HG02759 (cell line): ENCODE measurements around the gene PAIP2.
A peak's percentile ranks its signal among the peaks of the same experiment; 100 is the strongest.

Experiments used
- ATAC-seq: cut with Tn5 transposase; IDR thresholded peaks from one replicate; pipeline ENCODE4 v1.9.1; 2021; ENCODE audit warnings: mild to moderate bottlenecking, moderate library complexity; ENCODE audit not compliant: unreplicated experiment

PAIP2 gene

DNA sequence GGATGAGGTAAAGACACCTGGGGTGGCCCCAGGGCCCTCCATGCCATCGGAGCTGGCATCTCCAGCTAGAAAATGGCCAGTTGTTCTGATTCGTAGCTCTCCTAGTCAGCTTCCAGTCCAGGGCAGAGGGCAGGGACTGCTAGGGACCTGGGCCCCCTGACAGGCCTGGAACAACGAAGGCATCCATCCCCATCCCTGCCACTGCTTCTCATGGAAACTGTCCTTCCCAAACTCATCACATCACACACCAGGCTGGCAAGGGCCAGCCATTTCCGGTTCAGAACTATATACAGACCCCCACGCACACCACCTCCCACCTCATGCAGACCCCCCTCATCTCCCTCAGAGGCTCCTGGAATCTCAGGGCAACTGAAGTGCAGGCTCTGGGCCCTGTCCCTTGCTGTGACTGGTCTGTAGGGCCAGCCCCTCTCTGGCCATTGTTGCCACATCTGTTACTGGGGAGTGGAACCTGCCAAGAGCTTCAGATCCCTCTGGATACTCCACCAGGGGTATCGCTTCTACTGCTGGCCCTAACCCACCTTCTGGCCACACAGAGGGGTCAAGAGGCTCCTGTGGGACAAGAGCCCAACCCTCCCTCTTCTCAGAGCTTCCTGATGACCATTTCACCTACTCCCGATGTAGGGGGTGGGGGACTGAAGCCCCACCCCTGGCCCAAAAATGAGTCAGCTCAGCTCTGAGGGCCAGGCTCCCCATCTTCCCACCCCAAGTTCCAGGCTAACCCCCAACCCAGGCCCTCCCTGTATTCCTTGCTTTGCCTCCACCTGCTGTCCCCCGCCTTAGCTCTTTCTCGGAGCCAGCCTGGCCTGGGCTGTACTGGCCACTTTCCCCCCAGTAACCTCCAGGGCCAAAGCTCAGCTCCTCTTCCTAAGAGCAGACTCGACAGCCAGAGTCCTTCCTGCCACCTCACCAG, 49.2 kb downstream of the PAIP2 start:
- no peak for ATAC-seq

DNA sequence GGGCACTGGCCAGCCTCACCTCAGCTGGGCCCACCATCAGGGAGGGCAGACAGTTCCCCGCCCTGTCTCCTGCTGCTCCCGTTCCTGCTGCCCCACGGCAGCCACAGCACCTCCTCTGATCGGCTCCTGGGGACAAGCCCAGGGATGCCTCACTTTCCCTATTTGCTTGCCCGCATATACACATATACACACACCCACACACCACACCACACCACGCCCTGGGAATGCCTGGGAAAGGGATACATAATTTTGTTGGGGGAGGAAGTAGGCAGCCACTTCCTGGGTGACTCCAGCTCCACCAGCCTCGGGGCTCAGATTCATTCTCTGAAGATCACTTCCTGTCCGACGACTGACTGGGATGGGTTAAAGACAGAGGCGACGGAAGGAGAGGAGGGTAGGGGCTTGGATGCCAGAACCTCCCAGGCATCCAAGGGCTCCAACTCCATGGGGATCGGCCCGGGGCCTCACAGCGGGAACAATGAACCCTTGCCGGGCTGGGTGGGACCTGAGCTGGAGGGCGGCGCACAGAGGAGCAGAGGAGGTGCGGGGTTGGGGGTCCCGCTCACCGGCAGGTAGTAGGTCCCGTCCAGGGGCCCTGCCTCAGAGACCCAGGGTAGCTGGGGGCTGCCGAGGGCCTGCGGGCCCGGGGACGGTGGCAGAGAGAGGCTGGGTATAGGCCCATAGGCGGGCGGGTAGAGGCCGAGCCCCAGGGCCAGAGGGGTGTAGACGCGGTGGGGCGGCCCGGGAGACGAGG, 50.1 kb downstream of the PAIP2 start:
- no peak for ATAC-seq

DNA sequence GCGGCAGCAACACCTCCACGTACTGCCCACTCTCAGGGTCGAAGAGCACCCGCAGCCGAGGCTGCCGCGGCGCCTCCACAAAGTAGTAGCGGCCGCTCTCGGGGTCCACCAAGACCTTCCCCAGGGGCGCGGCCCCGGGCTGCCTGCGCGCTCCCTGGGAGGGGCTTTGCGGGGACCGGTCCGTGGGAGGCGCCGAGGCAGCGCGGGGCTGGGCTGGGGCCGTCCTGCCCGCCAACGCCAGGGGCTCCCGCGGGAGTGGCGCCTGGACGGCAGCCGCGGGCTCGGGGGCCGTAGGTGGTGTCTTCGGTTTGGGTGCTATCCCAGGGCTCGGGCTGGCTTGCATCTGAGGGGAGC, 50.6 kb downstream of the PAIP2 start:
- peak; percentile 15 for ATAC-seq

DNA sequence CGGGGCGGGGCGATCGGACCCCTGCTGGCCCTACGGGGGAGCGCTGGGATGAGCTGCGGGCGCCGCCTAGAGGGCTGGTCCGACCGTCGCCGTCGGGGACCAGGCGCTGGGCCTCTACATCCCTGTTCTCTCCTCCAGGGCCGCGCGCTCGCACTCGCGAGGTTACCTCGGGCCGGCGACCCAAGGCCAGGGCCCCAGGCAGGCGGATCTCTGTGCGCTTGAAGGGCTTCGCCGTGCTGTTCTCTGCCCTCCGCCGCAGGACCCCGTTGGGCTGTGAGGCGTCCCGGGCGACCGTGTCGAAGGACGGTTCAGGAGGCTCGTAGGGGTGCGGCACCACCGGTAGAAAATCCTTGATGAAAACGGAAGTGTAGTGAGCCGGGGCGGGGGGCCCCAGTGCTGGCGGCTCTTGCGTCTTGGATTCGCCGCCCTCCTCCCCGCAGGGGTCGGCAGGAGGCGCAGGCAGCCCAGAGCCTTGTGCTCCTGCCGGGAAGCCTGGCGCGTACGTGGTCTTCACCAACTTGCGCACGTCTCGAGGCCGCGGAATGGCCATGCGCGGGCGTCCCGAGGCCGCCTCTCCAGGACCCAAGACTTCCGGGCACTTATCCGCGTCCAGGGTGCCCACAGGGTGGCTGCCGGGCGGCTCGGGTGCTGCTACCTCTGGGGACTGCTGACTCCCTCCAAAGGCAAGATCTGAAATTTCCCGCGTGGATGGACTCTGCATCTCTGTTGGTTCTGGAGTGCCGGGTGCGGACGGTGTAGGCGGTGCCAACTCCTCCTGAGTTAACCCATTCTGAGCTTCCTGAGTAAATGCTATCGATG, 51.2 kb downstream of the PAIP2 start:
- peak; percentile 52 for ATAC-seq

DNA sequence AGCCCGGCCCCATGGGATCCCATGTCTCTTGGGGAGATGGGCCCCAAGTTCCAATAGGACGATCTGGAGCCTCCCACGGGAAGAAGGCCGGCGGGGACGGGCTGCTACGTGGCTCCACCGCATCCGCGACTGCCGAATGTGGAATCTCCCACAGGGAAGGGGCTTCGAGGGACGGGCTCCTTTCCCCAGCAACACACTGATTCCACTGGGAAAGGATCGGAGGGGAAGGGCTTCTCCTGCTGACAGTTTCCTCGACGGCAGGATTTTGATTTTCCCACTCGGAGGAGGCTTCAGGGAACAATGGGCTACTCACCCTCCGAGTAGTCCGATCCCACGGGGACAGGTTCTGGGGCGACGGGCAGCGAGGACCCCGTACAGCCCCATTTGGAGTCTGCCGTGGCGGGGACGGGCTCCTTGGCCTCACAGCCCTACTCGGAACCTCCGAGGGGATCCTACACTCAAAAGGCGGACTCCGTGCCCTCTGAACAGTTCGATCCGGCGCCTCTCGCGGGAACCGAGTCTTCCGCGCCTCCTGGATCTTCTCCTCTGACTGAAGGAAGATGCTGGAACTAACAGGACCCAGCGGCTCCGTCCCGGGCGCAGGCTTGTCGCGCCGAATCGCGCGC, 52.0 kb downstream of the PAIP2 start:
- no peak for ATAC-seq

DNA sequence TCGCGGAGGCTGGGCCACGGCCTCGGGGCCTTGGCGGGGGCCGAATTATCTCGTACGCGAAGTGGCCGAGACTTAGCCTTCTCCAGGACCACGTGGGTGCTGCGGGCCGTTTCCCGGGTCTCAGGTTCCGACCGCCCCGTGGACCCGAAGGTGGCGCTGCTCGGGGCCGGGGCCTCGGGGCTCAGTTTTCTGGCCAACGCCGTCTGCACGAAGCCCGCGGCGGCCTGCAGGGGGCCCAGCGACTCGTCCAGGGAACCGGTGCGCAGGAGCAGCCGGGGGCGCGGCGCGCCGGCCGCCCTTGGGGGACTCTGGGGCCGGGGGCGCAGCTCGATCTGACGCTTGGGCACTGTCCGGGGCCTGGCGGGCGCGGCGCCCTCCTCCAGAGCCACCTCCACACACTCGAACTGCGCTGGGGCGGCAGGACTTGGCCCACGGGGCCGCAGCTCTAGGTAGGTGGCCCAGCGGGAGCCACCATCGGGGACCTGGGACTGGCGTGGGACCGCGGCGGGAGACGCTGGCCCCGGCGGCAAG, 52.5 kb downstream of the PAIP2 start:
- no peak for ATAC-seq

DNA sequence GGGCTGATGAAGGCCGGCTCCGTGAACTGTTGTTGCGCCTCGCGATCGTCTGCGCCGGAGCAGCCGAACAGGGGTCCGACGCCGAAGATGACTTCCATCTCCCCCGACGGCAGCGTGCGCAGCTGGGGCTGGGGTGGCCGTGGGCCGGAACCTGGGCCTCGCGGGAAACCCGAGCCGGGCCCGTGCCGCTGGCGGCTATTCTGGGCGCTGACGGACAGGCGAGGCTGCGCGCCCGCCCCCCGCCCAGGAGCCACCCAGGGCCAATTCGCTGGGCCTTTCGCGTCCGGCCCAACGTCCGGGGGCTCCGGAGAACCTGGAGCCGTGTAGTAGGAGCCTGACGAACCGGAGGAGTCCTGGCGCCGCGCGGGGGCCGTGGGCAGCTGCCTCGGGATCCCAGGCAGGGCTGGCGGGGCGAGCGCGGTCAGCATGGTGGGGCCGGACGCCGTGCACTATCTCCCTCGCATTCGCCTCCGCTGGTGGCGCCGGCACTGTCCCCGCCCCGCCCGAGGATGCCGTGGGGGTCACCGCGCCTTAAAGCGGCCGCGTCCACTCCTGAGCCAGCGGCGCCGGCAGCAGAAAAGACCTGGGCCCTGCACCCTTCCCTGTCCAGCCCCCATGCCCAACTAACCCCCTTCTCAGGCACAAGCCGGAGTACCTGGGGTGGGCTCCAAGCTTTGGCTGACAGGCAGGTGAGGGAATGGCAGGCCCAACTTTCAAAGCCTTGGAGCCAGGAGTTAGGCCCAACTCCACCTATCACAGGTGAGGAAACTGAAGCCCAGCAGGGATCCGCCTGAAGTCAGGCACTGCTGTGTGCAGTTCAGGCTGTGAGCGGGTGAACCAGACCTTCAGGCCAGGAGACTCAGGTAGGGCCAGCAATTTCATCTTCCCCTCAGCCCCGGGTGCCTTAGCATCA, 53.3 kb downstream of the PAIP2 start, which contains the start of gene PROB1:
Gene PROB1, minus strand, starts transcription at position 451 of the 913 bp plus-strand sequence. Its CDS starts 23 bp downstream, at position 428.
- ATAC-seq: no peak

DNA sequence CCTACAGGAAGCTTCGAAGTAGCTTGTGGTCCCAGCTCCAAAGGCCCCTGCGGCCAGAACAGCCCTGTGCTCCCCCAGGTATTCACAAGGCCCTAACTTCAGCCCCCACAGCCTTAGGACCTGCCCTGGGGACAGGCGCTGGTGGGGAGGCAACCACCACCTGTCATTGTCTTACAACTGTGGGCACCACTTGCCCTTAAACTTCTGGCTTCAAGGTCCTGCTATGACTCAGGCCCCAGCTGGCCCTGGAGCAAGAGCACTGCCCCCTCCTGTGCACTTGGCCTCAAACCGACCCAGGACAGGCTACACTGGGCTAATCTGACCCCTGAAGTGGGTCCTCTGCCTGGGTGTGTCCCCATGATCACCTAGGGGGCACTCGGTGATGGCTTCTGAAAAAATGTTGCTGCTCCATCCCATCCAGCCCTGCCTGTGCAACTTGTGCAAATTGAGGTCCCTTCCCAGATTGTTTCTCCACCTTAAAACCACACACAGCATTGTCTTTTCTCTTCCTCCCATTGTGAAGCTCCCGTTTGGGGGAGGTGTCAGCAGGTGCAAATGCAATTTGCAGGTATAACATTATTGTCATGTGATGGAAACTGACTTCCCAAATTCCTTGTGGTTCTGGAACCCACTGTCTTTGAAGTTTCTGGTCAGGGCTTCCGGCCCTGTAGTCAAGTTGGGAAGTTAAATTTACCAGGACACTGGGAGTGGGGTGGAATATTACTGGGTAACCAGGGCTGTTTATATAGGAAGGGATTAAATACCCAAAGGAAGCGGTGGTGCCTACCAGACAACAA, 54.4 kb downstream of the PAIP2 start:
- ATAC-seq: no peak

DNA sequence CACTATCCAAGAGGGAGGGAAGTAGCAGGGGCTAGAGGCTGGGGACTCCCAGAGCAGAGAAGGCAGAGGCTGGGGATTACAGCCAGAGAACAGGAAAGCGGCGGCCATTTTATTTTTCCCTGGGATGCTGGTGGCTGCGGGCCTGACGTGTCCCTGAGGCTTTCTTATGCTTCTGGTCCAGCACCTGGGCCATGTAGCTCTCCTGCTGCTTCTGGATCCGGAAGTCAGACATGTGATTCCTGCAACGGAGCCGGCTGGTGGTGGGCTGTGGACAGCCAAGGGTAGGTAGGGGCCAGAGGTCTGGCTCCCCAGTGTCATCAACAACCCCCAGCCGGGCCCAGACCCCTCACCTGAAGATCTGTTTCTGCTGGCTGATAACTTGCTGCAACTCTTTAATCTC, 55.0 kb downstream of the PAIP2 start:
- ATAC-seq: no peak

DNA sequence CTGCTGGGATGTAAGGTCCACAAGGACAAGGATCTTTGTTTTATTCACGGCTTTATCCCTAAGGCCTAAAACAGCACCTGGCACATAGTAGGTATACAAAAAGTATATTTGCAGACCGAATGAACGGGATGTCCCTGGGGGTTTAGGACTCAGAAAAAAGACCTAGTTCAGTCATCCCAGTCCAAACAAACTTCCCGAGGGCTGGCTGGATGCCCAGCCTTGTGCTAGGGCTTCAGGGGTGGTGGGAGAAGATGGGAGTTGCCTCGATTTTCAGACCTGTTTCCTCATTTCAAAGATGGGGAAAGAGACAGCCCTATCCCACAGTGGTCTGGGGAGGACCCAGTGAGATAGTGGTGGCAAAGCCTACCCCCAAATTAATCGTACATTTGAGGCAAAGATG, 56.3 kb downstream of the PAIP2 start:
- no peak for ATAC-seq

DNA sequence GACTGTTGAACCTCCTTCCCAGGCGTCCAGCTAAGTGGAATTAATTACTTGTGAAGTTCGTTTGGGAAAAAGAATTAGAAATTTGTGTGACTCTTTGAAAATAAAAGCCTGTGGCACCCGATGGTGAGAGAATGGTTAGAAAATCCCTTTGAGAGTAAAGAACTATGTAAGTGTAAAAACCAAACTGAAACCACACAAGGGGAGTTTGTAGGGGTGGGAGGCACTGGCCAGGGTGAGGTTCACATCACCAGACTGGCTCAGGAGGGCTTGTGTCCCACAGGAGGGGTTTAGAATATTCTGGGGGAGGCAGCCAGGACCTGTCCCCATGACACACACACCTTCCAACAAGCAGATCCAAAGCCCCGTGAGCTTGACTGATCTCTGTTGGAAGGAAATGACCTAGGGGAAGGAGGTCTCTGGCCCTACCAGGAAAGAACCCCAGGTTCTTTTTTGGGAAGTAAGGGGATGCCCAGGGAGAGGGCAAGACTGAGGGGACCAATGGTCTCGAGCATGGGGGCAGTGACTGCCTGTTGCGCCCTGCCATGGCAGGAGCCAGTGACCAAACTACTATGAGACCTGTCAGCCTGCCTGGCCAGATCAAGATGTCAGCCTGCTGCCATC, 58.0 kb downstream of the PAIP2 start:
- ATAC-seq: peak; percentile 34

DNA sequence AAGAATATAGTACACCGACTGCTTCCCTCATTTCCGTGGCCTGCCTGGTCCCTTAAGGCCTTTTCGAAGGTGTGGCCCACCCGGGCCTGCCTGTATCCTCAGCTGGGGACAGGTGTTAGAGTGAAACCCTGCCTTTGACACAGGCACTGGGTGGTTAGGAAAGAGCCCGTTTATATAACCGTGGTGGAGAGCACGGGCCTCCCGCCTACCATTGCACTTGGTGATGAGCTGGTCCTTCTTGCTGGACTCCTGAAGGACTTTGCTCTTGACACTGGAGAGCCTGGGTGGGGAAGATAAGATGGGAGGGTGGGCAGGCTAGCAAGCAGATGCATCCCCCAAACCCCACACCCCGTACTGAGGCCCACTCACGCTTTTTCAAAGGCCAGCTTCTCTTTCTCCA, 59.9 kb downstream of the PAIP2 start:
- ATAC-seq: no peak

DNA sequence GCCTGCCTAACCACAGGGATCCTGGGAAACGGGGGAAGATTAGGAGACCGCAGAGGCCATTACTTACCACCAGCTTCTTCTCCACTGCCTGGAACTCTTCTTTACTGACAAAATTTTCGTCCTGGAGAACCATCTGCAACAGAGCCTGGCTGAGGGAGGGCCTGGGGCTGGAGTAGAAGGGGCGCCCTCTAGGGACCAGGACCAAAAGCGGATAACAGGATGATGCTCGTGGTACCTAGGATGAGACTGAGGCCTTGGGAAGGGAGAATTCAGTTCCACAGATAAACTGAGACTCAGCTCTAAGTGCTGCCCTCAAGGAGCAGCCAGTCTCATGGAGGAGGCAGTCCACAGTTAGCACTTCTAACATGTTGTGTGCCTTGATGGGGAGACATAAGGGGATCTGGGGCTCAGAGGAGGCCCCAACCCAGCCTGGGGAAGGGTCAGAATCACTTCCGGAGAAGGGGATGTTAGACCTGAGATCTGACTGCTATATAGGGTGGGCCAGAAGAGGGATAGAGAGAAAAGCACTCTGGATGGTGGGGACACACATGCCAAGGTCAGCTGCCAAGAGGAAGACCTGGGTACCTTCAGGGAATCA, 61.0 kb downstream of the PAIP2 start:
- no peak for ATAC-seq

DNA sequence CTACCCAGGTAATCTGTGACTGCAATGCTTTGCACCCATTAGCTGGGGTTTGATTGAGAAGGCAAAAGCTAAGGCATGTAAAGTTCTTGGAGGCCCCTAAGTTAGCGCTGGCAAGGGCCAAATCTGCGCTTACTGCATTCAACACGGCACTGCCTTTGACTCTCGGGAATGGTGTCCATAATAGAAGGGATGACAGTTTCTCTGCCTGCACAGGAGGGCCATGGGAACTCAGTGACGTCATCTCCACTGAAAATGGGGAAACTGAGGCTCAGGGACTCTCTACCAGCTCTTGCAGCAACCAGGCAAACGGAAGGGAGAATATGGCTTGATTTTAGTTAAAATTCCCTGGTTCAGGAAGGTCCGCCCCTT, 61.7 kb downstream of the PAIP2 start:
- ATAC-seq: no peak

DNA sequence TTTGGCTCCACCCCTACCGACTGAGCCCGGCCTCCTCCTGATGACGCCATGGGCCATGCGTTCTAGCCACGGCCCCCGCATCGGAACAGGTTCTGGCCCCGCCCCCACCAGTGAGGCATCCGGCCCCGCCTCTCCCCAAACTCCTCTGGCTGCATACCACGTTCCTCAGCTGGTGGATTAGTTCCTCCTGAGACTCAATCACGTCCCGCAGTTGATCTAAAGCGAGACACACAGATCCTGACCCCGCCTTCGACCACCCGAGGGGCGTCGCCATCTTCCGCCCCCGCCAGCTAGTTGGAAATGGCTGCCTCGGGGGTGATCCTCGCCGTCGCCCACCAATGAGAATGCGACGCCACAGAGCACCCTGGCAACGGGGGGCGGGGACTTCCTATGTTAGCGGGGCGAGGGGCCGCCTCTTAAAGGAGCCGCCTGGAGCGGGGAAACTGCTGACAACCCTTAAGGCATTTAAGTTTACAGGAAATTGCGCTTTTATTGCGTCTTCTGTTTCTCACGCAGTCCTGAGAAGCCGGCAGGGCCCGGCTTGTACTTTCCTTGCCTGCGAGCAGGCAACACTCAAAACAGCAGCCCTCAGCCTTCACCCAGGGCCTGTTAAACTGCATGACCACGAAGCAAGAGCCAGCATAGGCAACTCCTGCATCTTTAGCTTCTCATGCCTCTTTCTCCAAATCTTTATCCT, 62.3 kb downstream of the PAIP2 start, which contains the start of gene SPATA24:
Gene SPATA24, minus strand, starts transcription at position 303 of the 697 bp plus-strand sequence. Its CDS starts 29 bp downstream, at position 274.
- peak; percentile 80 for ATAC-seq

DNA sequence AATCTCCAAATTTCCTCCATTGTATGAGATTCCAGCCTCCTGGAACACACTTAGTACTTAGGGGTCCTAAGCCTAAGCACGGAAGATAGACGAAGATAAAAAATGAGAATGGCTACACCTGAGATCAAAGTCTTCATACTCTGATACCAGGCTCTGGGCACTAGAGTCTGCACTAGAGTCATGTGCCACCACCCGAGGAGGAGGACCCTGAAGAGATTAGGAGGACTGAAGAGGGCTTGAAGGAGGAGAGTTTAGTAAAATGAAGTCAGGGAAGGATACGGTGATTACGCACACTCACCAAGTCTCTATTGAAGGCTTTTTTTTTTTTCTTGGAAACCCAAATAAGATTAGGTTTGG, 62.8 kb downstream of the PAIP2 start:
- no peak for ATAC-seq

DNA sequence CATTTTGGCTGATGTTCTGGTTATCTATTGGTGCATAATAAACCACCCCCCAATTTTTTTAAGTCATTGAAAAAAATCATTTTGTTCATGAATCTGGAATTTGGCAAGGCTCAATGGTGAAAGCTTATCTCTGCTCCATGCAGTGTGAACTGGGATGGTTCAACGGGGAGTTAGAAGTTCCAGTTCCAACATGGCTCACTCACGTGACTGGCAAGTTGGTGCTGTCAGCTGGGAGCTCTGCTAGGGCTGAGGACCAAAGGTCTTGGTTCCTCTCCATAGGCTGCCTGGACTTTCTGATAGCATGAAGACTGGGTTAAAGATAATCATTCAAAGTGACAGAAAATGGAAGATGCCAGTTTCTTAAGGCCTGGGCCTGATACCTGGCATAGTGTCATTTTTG, 65.3 kb downstream of the PAIP2 start:
- no peak for ATAC-seq
